Endothelial cell of umbilical vein (primary cell): Measurements from ENCODE around the gene NAE1. TPM values are rescaled to one million over a fixed set of nuclear protein-coding genes. Genes with fewer than 3 reads are reported as not detected.

Experiments
- BruUV-seq: library from RNA; stranded (reverse); fragments of 400-500 nt; replicated peaks from 2 replicates; lab custom pipeline; 2021; lab: Mats Ljungman, UMichigan
- CTCF ChIA-PET: fragments of 300-600, 350-600 bp; sonication (Branson Sonifier 250); formaldehyde crosslinking; loops from one replicate; lab custom pipeline; 2021; ENCODE audit warnings: antibody characterized with exemption, inconsistent platforms; lab: Charles Lee
- POLR2A ChIA-PET: fragments of 300-600, 350-600 bp; sonication (Branson Sonifier 250); formaldehyde crosslinking; loops from one replicate; lab custom pipeline; 2021; ENCODE audit warnings: antibody characterized with exemption, inconsistent platforms; lab: Charles Lee
- DNase-seq: peaks from one replicate; pipeline ENCODE4 v3.0.0-alpha.2; 2011; ENCODE audit warnings: low read depth, low spot score
- FAIRE-seq: peaks from 2 replicates; lab custom pipeline; 2011; peaks lifted over from hg19 to GRCh38; lab: Jason Lieb, UNC
- H2AFZ ChIP-seq: 2 replicates; pipeline ENCODE4 v1.6.0; 2012; ENCODE audit warnings: low read depth, low read length, control low read depth, inconsistent platforms
- H3K27ac ChIP-seq: 2 replicates; pipeline ENCODE4 v1.5.1; 2011; ENCODE audit warnings: low read depth, mild to moderate bottlenecking, control low read depth, low read length, moderate library complexity; ENCODE audit not compliant: insufficient read depth
- H3K27me3 ChIP-seq, 2 experiments: 2 replicates each; pipeline versions ENCODE4 v1.6.0 to v1.6.1; 2011; ENCODE audit warnings: low read length in 2 of 2, mixed read lengths in 1 of 2; ENCODE audit not compliant: control insufficient read depth in 2 of 2, insufficient read depth in 2 of 2
- H3K36me3 ChIP-seq, 2 experiments: 2 replicates in 1 of 2; 3 replicates in 1 of 2; pipeline ENCODE4 v1.5.1; 2011; ENCODE audit warnings: low read length in 2 of 2, mild to moderate bottlenecking in 1 of 2, moderate library complexity in 1 of 2; ENCODE audit not compliant: control insufficient read depth in 2 of 2, insufficient read depth in 2 of 2; ENCODE audit errors: extremely low read depth in 1 of 2
- H3K4me1 ChIP-seq: 3 replicates; pipeline ENCODE4 v1.5.1; 2011; ENCODE audit warnings: mild to moderate bottlenecking, low read length; ENCODE audit not compliant: control insufficient read depth, insufficient read depth; ENCODE audit errors: extremely low read depth
- H3K4me2 ChIP-seq: 2 replicates; pipeline ENCODE4 v1.6.1; 2011; ENCODE audit warnings: low read length, control low read depth, mixed read lengths; ENCODE audit not compliant: insufficient read depth
- H3K4me3 ChIP-seq, 3 experiments: fragments of 200-600 bp in 1 of 3; sonication (generic), shearing (Covaris generic) in 1 of 3; replicated peaks in 1 of 3; 2 replicates each; pipeline ENCODE4 v1.5.1; 2011 to 2016; ENCODE audit warnings: control low read depth in 3 of 3, low read length in 3 of 3, mild to moderate bottlenecking in 2 of 3, inconsistent platforms in 1 of 3, low read depth in 1 of 3, moderate library complexity in 1 of 3; ENCODE audit not compliant: insufficient read depth in 1 of 3
- H3K79me2 ChIP-seq: 2 replicates; pipeline ENCODE4 v1.6.0; 2012; ENCODE audit warnings: low read length, inconsistent platforms; ENCODE audit not compliant: control insufficient read depth, insufficient read depth
- H3K9ac ChIP-seq: replicated peaks from 2 replicates; pipeline ENCODE3; 2011; ENCODE audit warnings: low read length, control low read depth; ENCODE audit not compliant: insufficient read depth; ENCODE audit errors: extremely low read depth
- H3K9me1 ChIP-seq: replicated peaks from 3 replicates; pipeline ENCODE4 v1.6.0; 2011; ENCODE audit warnings: mild to moderate bottlenecking, low read length; ENCODE audit not compliant: control insufficient read depth, insufficient read depth; ENCODE audit errors: extremely low read depth
- H3K9me3 ChIP-seq: replicated peaks from 2 replicates; pipeline ENCODE4 v1.5.1; 2012; ENCODE audit warnings: low read length, inconsistent platforms; ENCODE audit not compliant: control insufficient read depth, insufficient read depth
- H4K20me1 ChIP-seq: replicated peaks from 2 replicates; pipeline ENCODE3; 2011; ENCODE audit warnings: mild to moderate bottlenecking, low read length; ENCODE audit not compliant: control insufficient read depth, insufficient read depth; ENCODE audit errors: extremely low read depth
- CTCF ChIP-seq, 2 donors: IDR thresholded peaks; 1 replicate in 1 of 2; 2 replicates in 1 of 2; pipeline ENCODE4 v1.5.1; 2011; ENCODE audit warnings: low read length in 2 of 2, mild to moderate bottlenecking in 2 of 2, moderate library complexity in 2 of 2, control low read depth in 1 of 2, inconsistent platforms in 1 of 2, low read depth in 1 of 2; ENCODE audit not compliant: insufficient read depth in 1 of 2; ENCODE audit errors: extremely low read depth in 1 of 2
- EZH2 ChIP-seq: IDR thresholded peaks from 2 replicates; pipeline ENCODE4 v1.6.1; 2012; ENCODE audit warnings: borderline replicate concordance, low read depth, mild to moderate bottlenecking, moderate library complexity, low read length, inconsistent platforms; ENCODE audit not compliant: severe bottlenecking
- FOS ChIP-seq: IDR thresholded peaks from 2 replicates; pipeline ENCODE4 v1.6.1; 2011; ENCODE audit warnings: mild to moderate bottlenecking, low read length, moderate library complexity, borderline replicate concordance; ENCODE audit not compliant: insufficient read depth
- GATA2 ChIP-seq: IDR thresholded peaks from 2 replicates; pipeline ENCODE4 v1.7.0; 2011; ENCODE audit warnings: low read depth, mild to moderate bottlenecking, moderate library complexity, mixed read lengths, low read length; ENCODE audit not compliant: insufficient read length, insufficient read depth
- JUN ChIP-seq: IDR thresholded peaks from 2 replicates; pipeline ENCODE4 v1.6.1; 2011; ENCODE audit warnings: borderline replicate concordance, low read depth; ENCODE audit not compliant: insufficient read length, insufficient read depth
- MAX ChIP-seq: IDR thresholded peaks from 2 replicates; pipeline ENCODE4 v1.6.1; 2011; ENCODE audit not compliant: insufficient read depth, insufficient read length
- MYC ChIP-seq: IDR thresholded peaks from one replicate; pipeline ENCODE4 v1.6.1; 2011; ENCODE audit warnings: mild to moderate bottlenecking, low read depth, low read length
- POLR2A ChIP-seq: IDR thresholded peaks from 2 replicates; pipeline ENCODE4 v1.6.1; 2012; ENCODE audit warnings: low read depth, mild to moderate bottlenecking, control low read depth, low read length
- POLR2AphosphoS5 ChIP-seq: IDR thresholded peaks from 2 replicates; pipeline ENCODE4 v1.6.1; 2012; ENCODE audit warnings: low read depth, mild to moderate bottlenecking, control low read depth, low read length, moderate library complexity; ENCODE audit not compliant: insufficient read depth
- dilution Hi-C: fragments of 300-500 bp; cut with MboI; formaldehyde crosslinking; loops from one replicate; pipeline ENCODE4 v1.15.0; 2019; ENCODE audit warnings: low sequenced_read_pairs; ENCODE audit not compliant: extremely low pct_ligation_motif_present
- intact Hi-C: fragments of 100-400 bp; cut with micrococcal nuclease; formaldehyde crosslinking; loops from one replicate; pipeline ENCODE4 v1.10.0; 2022
- polyA plus RNA-seq, 4 experiments: library from polyadenylated mRNA; depleted of rRNA in 3 of 4; stranded (reverse) in 3 of 4; unstranded in 1 of 4; fragments of >200 nt; gene quantifications; 2 replicates each; pipeline versions ENCODE4 v1.2.1 to v1.2.3, GENCODE V29; 2011 to 2012; ENCODE audit warnings: missing spikeins in 1 of 4
- total RNA-seq: library from RNA; stranded (reverse); gene quantifications from 2 replicates; pipeline ENCODE4 v1.2.3, GENCODE V29; 2021

NAE1 gene
- total and polyA plus RNA-seq, 2 donors (not counting 3 experiments of a cell fraction or from before 2014, with no cell fraction given), result 23.6 to 64.3 TPM

- Histone ChIP-seq H3K36me3 (no peaks in the 10 kb centered on the region), H4K20me1 (no peaks in the 10 kb centered on the region), H3K9me3 (no peaks in the 10 kb centered on the region), H3K4me2 (no peak overlapping the region), H3K9ac (no peak overlapping the region), H3K4me3 (no peak overlapping the region), H3K27me3 (peaks cover 46 to 50% of the 10 kb centered on the region in 2 experiments), H3K9me1 (no peaks in the 10 kb centered on the region), H3K27ac (no peak overlapping the region), H2AFZ (no peak overlapping the region), H3K4me1 (peaks cover 2% of the 10 kb centered on the region), H3K79me2 (no peaks in the 10 kb centered on the region)
- dilution Hi-C loops (no loop called here), intact Hi-C loops (no loop called here)
- TF ChIP-seq POLR2AphosphoS5 (no peak), POLR2A (no peak), CTCF (IDR thresholded peaks at IDR 0.05; ENCODE audit: extremely low read depth in 1 of 2, insufficient read depth in 1 of 2, low read depth in 1 of 2, low read length in 2 of 2) (no peak), FOS (no peak), MYC (no peak), MAX (no peak), EZH2 (no peak), GATA2 (no peak), JUN (no peak)
- ChIA-PET CTCF (interaction anchor here (2.1 to 3.6 kb wide), 3 partner anchors 14 to 28 kb away, joined by 4 to 18 read pairs (median 12); partner anchors contain the start of gene NAE1), POLR2A (no interaction called here)
- no TSS peak for BruUV-seq
- no peak for DNase-seq
- no peak for FAIRE-seq
These were observed 14.3 kb upstream of the NAE1 start for GRCh38 chr16:66845080-66845410.
